ENCODE data around the gene C1S. TPM values are rescaled to one million over a fixed set of nuclear protein-coding genes. Genes with fewer than 3 reads are reported as not detected.

The C1S gene
- total RNA-seq, 6 experiments from 2014 or later: 993 to 2,993 (median 1,796) TPM

- no peak for ATAC-seq
- intact Hi-C loops (cut with DNase I): no loop called here
- peaks cover 0 to 45% (median 14%) of the 10 kb centered on the region in 4 donors for H3K4me1 ChIP-seq
- no peaks in the 10 kb centered on the region for H3K9me3 ChIP-seq
- peaks cover 5 to 53% (median 33%) of the 10 kb centered on the region in 4 donors for H3K36me3 ChIP-seq
- TF ChIP-seq POLR2A (IDR thresholded peaks at IDR 0.05) (no peak), CTCF (IDR thresholded peaks at IDR 0.05) (no peak)
- peak overlapping the region; percentile 84 to 94 (median 84) for H3K27ac ChIP-seq
- H3K27me3 ChIP-seq: no peaks in the 10 kb centered on the region
- 56% methylated on average over 2 of the region's 11 CpGs for WGBS (ENCODE audit: insufficient coverage, low coverage, low lambda C conversion rate, missing lambda C conversion rate)
- DNase-seq: no peak
- H3K4me3 ChIP-seq: peak overlapping the region; percentile 56 to 90 (median 81)
Measured at GRCh38 chr12:7089196-7089871, 28.8 kb downstream of the C1S start.

GRCh38 chr12:7090222-7090998, 29.9 kb downstream of the C1S start:
- H3K27ac ChIP-seq: peak overlapping the region; percentile 84 to 94 (median 84)

GRCh38 chr12:7091171-7091570, 30.7 kb downstream of the C1S start:
- H3K27ac ChIP-seq: peak overlapping the region; percentile 84 to 94 (median 84)
- TF ChIP-seq CTCF (IDR thresholded peaks at IDR 0.05): no peak
- no peak for TF ChIP-seq POLR2A (IDR thresholded peaks at IDR 0.05)
- no peaks in the 10 kb centered on the region for H3K9me3 ChIP-seq
- H3K4me1 ChIP-seq: peaks cover 0 to 57% (median 14%) of the 10 kb centered on the region in 4 donors
- DNase-seq: peak in 1 of 3 donors; percentile 46
- H3K27me3 ChIP-seq: no peaks in the 10 kb centered on the region
- intact Hi-C loops (cut with DNase I): loop anchor here in 1 of 2 donors (10.0 kb wide), 1 partner anchor 136 kb away; the partner anchor contains the start of gene PTPN6
- 31% methylated on average over 2 of the region's 7 CpGs for WGBS (ENCODE audit: insufficient coverage, low coverage, low lambda C conversion rate, missing lambda C conversion rate)
- peak in 1 of 4 donors; percentile 1 for ATAC-seq
- H3K36me3 ChIP-seq: peaks cover 5 to 42% (median 22%) of the 10 kb centered on the region in 4 donors
- H3K4me3 ChIP-seq: peak overlapping the region; percentile 56 to 90 (median 81)

More at GRCh38 chr12:7090222-7090998, 29.9 kb downstream of the C1S start:
- H3K4me3 ChIP-seq: peak overlapping the region; percentile 56 to 90 (median 81)
- peaks cover 0 to 53% (median 14%) of the 10 kb centered on the region in 4 donors for H3K4me1 ChIP-seq
- TF ChIP-seq POLR2A (IDR thresholded peaks at IDR 0.05) (no peak), CTCF (IDR thresholded peaks at IDR 0.05) (no peak)
- H3K27me3 ChIP-seq: no peaks in the 10 kb centered on the region
- WGBS (ENCODE audit: insufficient coverage, low coverage, low lambda C conversion rate, missing lambda C conversion rate): 41% methylated on average over 12 of the region's 16 CpGs
- peak in 2 of 3 donors; percentile 41 to 54 for DNase-seq
- peak in 1 of 4 donors; percentile 41 for ATAC-seq
- intact Hi-C loops (cut with DNase I): loop anchor here in 1 of 2 donors (10.0 kb wide), 1 partner anchor 136 kb away; the partner anchor contains the start of gene PTPN6
- no peaks in the 10 kb centered on the region for H3K9me3 ChIP-seq
- H3K36me3 ChIP-seq: peaks cover 5 to 49% (median 29%) of the 10 kb centered on the region in 4 donors

- peak overlapping the region; percentile 84 to 94 (median 84) for H3K27ac ChIP-seq
- H3K36me3 ChIP-seq: peaks cover 5 to 37% (median 19%) of the 10 kb centered on the region in 4 donors
- TF ChIP-seq POLR2A (IDR thresholded peaks at IDR 0.05) (peak; percentile 62), CTCF (IDR thresholded peaks at IDR 0.05) (no peak)
- no peaks in the 10 kb centered on the region for H3K9me3 ChIP-seq
- H3K27me3 ChIP-seq: no peaks in the 10 kb centered on the region
- peaks cover 0 to 57% (median 14%) of the 10 kb centered on the region in 4 donors for H3K4me1 ChIP-seq
- intact Hi-C loops (cut with DNase I): loop anchor here in 1 of 2 donors (10.0 kb wide), 1 partner anchor 137 kb away; the partner anchor contains the start of gene PTPN6
- H3K4me3 ChIP-seq: peak overlapping the region; percentile 56 to 90 (median 81)
- peak; percentile 84 to 90 (median 88) for DNase-seq
- WGBS (ENCODE audit: insufficient coverage, low coverage, low lambda C conversion rate, missing lambda C conversion rate): 3% methylated on average over 6 of the region's 10 CpGs
- ATAC-seq: peak; percentile 67 to 84 (median 74)
Measured at GRCh38 chr12:7091660-7092228, 31.2 kb downstream of the C1S start.
